NB4 (cell line): ENCODE results near the gene CHODL.

Experiments
- DNase-seq: peaks from one replicate; pipeline ENCODE4 v3.0.0; 2010; ENCODE audit warnings: low read depth
- H3K4me3 ChIP-seq: one replicate; pipeline ENCODE4 v1.5.1; 2011; ENCODE audit warnings: mild to moderate bottlenecking, low read depth, low read length, moderate library complexity
- CTCF ChIP-seq: IDR thresholded peaks from one replicate; pipeline ENCODE4 v1.5.1; 2012; ENCODE audit warnings: low read depth, low read length
- MAX ChIP-seq: IDR thresholded peaks from 2 replicates; pipeline ENCODE4 v1.6.1; 2011; ENCODE audit warnings: low read depth, low read length
- MYC ChIP-seq: IDR thresholded peaks from 2 replicates; pipeline ENCODE4 v1.6.1; 2011; ENCODE audit warnings: low read depth, low read length
- POLR2A ChIP-seq: IDR thresholded peaks from 2 replicates; pipeline ENCODE4 v1.6.1; 2011; ENCODE audit warnings: mild to moderate bottlenecking; ENCODE audit not compliant: insufficient read length; ENCODE audit errors: extremely low read depth

The CHODL gene

GRCh38 chr21:18294100-18294499, 49.5 kb downstream of the CHODL start:
- no peak for DNase-seq
- H3K4me3 ChIP-seq, result no peak overlapping the region
- TF ChIP-seq CTCF (no peak), MYC (no peak), MAX (no peak), POLR2A (no peak)

GRCh38 chr21:18298228-18298627, 53.6 kb downstream of the CHODL start:
- no peak overlapping the region for H3K4me3 ChIP-seq
- no peak for DNase-seq
- no peak for TF ChIP-seq MYC
- no peak for TF ChIP-seq POLR2A
- TF ChIP-seq CTCF, result no peak
- TF ChIP-seq MAX, result no peak
